Endothelial cell of umbilical vein (primary cell): ENCODE measurements around the gene FOXP4.

Source experiments
- EZH2 ChIP-seq: IDR thresholded peaks from 2 replicates; pipeline ENCODE4 v1.6.1; 2012; ENCODE audit warnings: borderline replicate concordance, low read depth, mild to moderate bottlenecking, moderate library complexity, low read length, inconsistent platforms; ENCODE audit not compliant: severe bottlenecking
- JUN ChIP-seq: IDR thresholded peaks from 2 replicates; pipeline ENCODE4 v1.6.1; 2011; ENCODE audit warnings: borderline replicate concordance, low read depth; ENCODE audit not compliant: insufficient read length, insufficient read depth
- POLR2A ChIP-seq: IDR thresholded peaks from 2 replicates; pipeline ENCODE4 v1.6.1; 2012; ENCODE audit warnings: low read depth, mild to moderate bottlenecking, control low read depth, low read length
- POLR2AphosphoS5 ChIP-seq: IDR thresholded peaks from 2 replicates; pipeline ENCODE4 v1.6.1; 2012; ENCODE audit warnings: low read depth, mild to moderate bottlenecking, control low read depth, low read length, moderate library complexity; ENCODE audit not compliant: insufficient read depth
- TF ChIP-seq, protein P1 (sequence below), 2 donors: IDR thresholded peaks; 1 replicate in 1 of 2; 2 replicates in 1 of 2; pipeline ENCODE4 v1.5.1; 2011; ENCODE audit warnings: low read length in 2 of 2, mild to moderate bottlenecking in 2 of 2, moderate library complexity in 2 of 2, control low read depth in 1 of 2, inconsistent platforms in 1 of 2, low read depth in 1 of 2; ENCODE audit not compliant: insufficient read depth in 1 of 2; ENCODE audit errors: extremely low read depth in 1 of 2
- TF ChIP-seq, protein P2 (sequence below): IDR thresholded peaks from 2 replicates; pipeline ENCODE4 v1.6.1; 2011; ENCODE audit not compliant: insufficient read depth, insufficient read length

DNA sequence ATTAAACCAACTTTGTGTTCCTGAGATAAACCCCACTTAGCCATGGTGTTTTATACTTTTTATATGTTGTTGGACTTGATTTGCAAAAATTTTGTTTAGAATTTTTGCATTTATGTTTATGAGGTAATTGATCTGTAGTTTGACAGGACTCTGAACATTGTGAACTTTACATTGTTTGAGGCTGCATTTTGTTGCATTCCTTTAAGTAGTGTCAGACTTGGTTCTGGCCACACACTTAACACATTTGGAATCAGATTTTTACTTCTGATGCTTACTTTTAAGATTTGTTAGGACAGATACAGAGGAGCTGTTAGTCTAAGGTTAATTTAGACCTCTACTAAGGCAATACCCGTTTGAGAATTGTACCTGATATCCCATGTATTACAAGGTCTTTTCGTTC, 75.6 kb downstream of the FOXP4 start:
- TF ChIP-seq, protein P1, sequence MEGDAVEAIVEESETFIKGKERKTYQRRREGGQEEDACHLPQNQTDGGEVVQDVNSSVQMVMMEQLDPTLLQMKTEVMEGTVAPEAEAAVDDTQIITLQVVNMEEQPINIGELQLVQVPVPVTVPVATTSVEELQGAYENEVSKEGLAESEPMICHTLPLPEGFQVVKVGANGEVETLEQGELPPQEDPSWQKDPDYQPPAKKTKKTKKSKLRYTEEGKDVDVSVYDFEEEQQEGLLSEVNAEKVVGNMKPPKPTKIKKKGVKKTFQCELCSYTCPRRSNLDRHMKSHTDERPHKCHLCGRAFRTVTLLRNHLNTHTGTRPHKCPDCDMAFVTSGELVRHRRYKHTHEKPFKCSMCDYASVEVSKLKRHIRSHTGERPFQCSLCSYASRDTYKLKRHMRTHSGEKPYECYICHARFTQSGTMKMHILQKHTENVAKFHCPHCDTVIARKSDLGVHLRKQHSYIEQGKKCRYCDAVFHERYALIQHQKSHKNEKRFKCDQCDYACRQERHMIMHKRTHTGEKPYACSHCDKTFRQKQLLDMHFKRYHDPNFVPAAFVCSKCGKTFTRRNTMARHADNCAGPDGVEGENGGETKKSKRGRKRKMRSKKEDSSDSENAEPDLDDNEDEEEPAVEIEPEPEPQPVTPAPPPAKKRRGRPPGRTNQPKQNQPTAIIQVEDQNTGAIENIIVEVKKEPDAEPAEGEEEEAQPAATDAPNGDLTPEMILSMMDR (IDR thresholded peaks at IDR 0.05; ENCODE audit: extremely low read depth in 1 of 2, insufficient read depth in 1 of 2, low read depth in 1 of 2, low read length in 2 of 2) = no peak
- TF ChIP-seq POLR2A (no peak), EZH2 (no peak), JUN (no peak), POLR2AphosphoS5 (no peak)
- TF ChIP-seq, protein P2, sequence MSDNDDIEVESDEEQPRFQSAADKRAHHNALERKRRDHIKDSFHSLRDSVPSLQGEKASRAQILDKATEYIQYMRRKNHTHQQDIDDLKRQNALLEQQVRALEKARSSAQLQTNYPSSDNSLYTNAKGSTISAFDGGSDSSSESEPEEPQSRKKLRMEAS = no peak
